Measurements from ENCODE around the gene COPG2.

- no peak for TF ChIP-seq EZH2 (IDR thresholded peaks at IDR 0.05; ENCODE audit: borderline replicate concordance, insufficient read depth, low read depth, low read length, poor library complexity, severe bottlenecking)
- TF ChIP-seq CTCF (IDR thresholded peaks at IDR 0.05), result no peak
Observed at GRCh38 chr7:130639388-130639787, 29.2 kb downstream of the COPG2 start.

Measured in B cell (primary cell).